Kidney (tissue), 14 donors: ENCODE results near the gene TMEM255B. TPM values are rescaled to one million over a fixed set of nuclear protein-coding genes. Genes with fewer than 3 reads are reported as not detected.

ENCODE experiments used
- DNase-seq, 5 donors: peaks; one replicate each; pipeline ENCODE4 v3.0.0-alpha.2; 2013 to 2020
- FAIRE-seq: peaks from 2 replicates; lab custom pipeline; 2012; peaks lifted over from hg19 to GRCh38; lab: Jason Lieb, UNC
- H3K27ac ChIP-seq, 2 donors: one replicate each; pipeline ENCODE4 v1.7.0; 2013; ENCODE audit warnings: low read depth in 2 of 2, low read length in 2 of 2, inconsistent platforms in 1 of 2
- H3K27me3 ChIP-seq: one replicate; pipeline ENCODE4 v1.7.1; 2013; ENCODE audit warnings: low read length, inconsistent platforms; ENCODE audit not compliant: control insufficient read depth, insufficient read depth
- H3K36me3 ChIP-seq, 3 donors: one replicate each; pipeline versions ENCODE4 v1.7.0 to v1.7.1; 2013; ENCODE audit warnings: low read length in 3 of 3, control low read depth in 1 of 3, inconsistent platforms in 1 of 3; ENCODE audit not compliant: insufficient read depth in 3 of 3, control insufficient read depth in 2 of 3
- H3K4me1 ChIP-seq, 3 donors: one replicate each; pipeline versions ENCODE4 v1.7.0 to v1.7.1; 2013; ENCODE audit warnings: low read length in 3 of 3, inconsistent platforms in 1 of 3, low read depth in 1 of 3; ENCODE audit not compliant: control insufficient read depth in 2 of 3, insufficient read depth in 2 of 3
- H3K4me3 ChIP-seq, 3 donors: one replicate each; pipeline versions ENCODE4 v1.7.0 to v1.8.1; 2013; ENCODE audit warnings: low read length in 3 of 3, control low read depth in 1 of 3, inconsistent platforms in 1 of 3
- H3K9ac ChIP-seq, 3 donors: one replicate each; pipeline versions ENCODE4 v1.7.0 to v1.7.1; 2013; ENCODE audit warnings: low read length in 3 of 3, control low read depth in 1 of 3, inconsistent platforms in 1 of 3
- H3K9me3 ChIP-seq, 3 donors: one replicate each; pipeline versions ENCODE4 v1.7.0 to v1.7.1; 2013; ENCODE audit warnings: low read length in 3 of 3, control low read depth in 1 of 3, inconsistent platforms in 1 of 3; ENCODE audit not compliant: control insufficient read depth in 2 of 3, insufficient read depth in 1 of 3
- intact Hi-C: fragments of 100-400 bp; cut with DNase I; formaldehyde crosslinking; loops from one replicate; pipeline ENCODE4 v1.11.1; 2022
- polyA plus RNA-seq: library from polyadenylated mRNA; stranded (reverse); fragments of 350-450 nt; fragmentation: Illumina TruSeq; extraction: RNeasy Lipid Tissue Mini Kit (QIAGEN cat#74804); gene quantifications from one replicate; pipeline ENCODE4 v1.2.3, GENCODE V29; 2014; ENCODE audit warnings: low read depth, low replicate concordance; ENCODE audit not compliant: insufficient read depth
- total RNA-seq: library from RNA; stranded (reverse); fragmentation: NEBNext Ultra II Directional; extraction: Animal tissue kit (Norgen Biotek cat#: 25700); gene quantifications from one replicate; pipeline ENCODE4 v1.2.1, GENCODE V29; 2021
- TF ChIP-seq, protein P1 (sequence below): IDR thresholded peaks from 3 replicates; pipeline ENCODE4 v1.5.1; 2012; ENCODE audit warnings: mild to moderate bottlenecking, moderate library complexity, borderline replicate concordance; ENCODE audit not compliant: insufficient read depth; ENCODE audit errors: extremely low read depth
- donor health status: control.
- donor health status: control.
- donor health status: control.
- donor health status: control.
- donor health status: control.
- donor health status: DM: yes; HTN: yes; CAD: no.
- donor health status: Normal renal cell carcinoma (clear cell type).

The TMEM255B gene
- total and polyA plus RNA-seq, 2 donors from 2014 or later: 11.9 to 29.3 TPM

DNA sequence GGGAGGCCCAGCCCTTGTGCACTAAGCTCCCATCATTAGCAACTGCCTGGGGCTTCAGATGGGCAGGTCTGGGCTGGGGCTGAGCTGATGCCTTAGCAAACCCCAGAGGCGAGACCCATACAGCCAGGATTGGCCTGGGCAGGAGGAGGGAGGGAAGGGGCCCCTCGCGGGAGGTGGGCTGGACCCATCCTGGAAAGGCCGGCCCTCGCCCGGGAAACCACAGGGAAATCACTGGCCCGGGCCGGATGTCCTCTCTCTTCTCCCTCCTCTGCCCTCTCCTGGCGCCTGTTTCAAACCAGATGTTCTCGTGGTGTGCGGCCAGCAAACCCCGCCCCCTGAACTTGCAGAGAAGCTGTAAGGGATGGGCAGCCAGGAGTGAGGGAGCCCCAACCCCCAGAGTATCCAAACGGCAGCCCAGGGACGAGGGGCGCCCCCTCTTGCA, 43.1 kb downstream of the TMEM255B start:
- H3K9ac ChIP-seq: no peak overlapping the region
- peak; percentile 81 to 90 (median 84) for DNase-seq
- intact Hi-C loops: no loop called here

DNA sequence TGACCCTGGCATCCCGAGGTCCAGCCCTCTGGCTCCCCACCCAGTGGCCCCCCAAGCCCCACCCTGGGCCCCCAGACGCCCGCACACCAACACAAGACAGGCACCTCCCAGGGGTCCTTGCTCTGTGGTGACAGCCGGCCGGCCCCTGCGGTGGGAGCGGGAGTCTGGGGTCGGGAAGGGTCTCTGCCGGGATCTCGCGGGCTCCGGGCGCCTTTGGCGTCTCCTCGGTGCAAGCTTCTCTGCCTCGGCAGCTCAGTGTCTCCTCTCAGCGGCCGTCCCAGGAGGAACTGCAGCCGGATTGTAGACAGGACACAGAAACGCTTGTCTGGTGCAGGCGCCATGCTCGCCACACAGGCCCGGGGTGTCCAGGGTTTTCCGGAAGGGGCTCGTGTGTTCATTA, 43.7 kb downstream of the TMEM255B start:
- TF ChIP-seq, protein P1, sequence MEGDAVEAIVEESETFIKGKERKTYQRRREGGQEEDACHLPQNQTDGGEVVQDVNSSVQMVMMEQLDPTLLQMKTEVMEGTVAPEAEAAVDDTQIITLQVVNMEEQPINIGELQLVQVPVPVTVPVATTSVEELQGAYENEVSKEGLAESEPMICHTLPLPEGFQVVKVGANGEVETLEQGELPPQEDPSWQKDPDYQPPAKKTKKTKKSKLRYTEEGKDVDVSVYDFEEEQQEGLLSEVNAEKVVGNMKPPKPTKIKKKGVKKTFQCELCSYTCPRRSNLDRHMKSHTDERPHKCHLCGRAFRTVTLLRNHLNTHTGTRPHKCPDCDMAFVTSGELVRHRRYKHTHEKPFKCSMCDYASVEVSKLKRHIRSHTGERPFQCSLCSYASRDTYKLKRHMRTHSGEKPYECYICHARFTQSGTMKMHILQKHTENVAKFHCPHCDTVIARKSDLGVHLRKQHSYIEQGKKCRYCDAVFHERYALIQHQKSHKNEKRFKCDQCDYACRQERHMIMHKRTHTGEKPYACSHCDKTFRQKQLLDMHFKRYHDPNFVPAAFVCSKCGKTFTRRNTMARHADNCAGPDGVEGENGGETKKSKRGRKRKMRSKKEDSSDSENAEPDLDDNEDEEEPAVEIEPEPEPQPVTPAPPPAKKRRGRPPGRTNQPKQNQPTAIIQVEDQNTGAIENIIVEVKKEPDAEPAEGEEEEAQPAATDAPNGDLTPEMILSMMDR: no peak
- no peaks in the 10 kb centered on the region for H3K36me3 ChIP-seq
- DNase-seq: peak in 2 of 5 donors; percentile 63 to 73
- H3K27me3 ChIP-seq: peaks cover 2% of the 10 kb centered on the region
- no peaks in the 10 kb centered on the region for H3K4me1 ChIP-seq
- H3K27ac ChIP-seq: no peak overlapping the region
- H3K4me3 ChIP-seq: no peak overlapping the region
- H3K9me3 ChIP-seq: peaks cover 0 to 3% (median 0%) of the 10 kb centered on the region in 3 donors
- intact Hi-C loops: no loop called here
- H3K9ac ChIP-seq: no peak overlapping the region
- FAIRE-seq: no peak

More for the DNA sequence above, 43.1 kb downstream of the TMEM255B start:
- TF ChIP-seq, protein P1: no peak
- no peak overlapping the region for H3K4me3 ChIP-seq
- peaks cover 0 to 3% (median 0%) of the 10 kb centered on the region in 3 donors for H3K9me3 ChIP-seq
- no peaks in the 10 kb centered on the region for H3K36me3 ChIP-seq
- peaks cover 2% of the 10 kb centered on the region for H3K27me3 ChIP-seq
- no peak for FAIRE-seq
- H3K27ac ChIP-seq: no peak overlapping the region
- H3K4me1 ChIP-seq: no peaks in the 10 kb centered on the region

DNA sequence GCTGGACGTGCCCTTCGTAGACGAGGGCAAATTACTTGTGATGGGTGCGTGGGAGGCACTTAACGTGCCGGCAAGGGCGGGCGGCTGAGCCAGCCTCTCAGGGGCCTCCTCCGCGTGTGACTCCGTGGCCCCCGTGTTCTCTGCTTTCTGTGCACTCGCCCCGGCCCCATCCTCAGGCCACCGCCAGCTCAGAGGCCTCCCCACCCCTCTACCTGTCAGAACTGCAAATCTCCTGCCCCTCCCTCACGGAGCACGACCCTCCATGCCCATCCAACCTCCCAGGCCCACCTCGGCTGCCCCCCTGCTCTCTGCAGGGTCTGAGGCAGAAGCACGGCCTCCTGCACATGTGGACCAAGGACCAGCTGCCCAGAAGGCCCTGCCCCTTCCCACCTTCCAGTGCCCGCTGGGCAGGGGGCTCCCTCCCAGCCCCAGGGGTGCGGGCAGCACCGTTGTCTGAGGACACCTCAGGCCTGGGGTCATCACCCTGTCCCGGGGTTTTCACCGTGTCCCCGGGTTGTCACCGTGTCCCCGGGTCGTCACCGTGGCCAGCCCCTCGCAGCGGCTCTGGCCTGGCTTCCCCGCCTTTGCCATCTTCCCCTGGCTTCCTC, 44.5 kb downstream of the TMEM255B start:
- peak in 1 of 5 donors; percentile 48 for DNase-seq
- Histone ChIP-seq H3K36me3 (no peaks in the 10 kb centered on the region), H3K4me1 (no peaks in the 10 kb centered on the region), H3K27me3 (peaks cover 2% of the 10 kb centered on the region), H3K4me3 (no peak overlapping the region), H3K9me3 (peaks cover 0 to 5% (median 0%) of the 10 kb centered on the region in 3 donors), H3K27ac (no peak overlapping the region), H3K9ac (no peak overlapping the region)
- intact Hi-C loops: no loop called here
- TF ChIP-seq, protein P1: no peak
- no peak for FAIRE-seq
